NB4 (cell line): ENCODE results near the gene HLCS.

Experiments used
- DNase-seq: peaks from one replicate; pipeline ENCODE4 v3.0.0; 2010; ENCODE audit warnings: low read depth
- H3K4me3 ChIP-seq: one replicate; pipeline ENCODE4 v1.5.1; 2011; ENCODE audit warnings: mild to moderate bottlenecking, low read depth, low read length, moderate library complexity
- MAX ChIP-seq: IDR thresholded peaks from 2 replicates; pipeline ENCODE4 v1.6.1; 2011; ENCODE audit warnings: low read depth, low read length
- MYC ChIP-seq: IDR thresholded peaks from 2 replicates; pipeline ENCODE4 v1.6.1; 2011; ENCODE audit warnings: low read depth, low read length
- POLR2A ChIP-seq: IDR thresholded peaks from 2 replicates; pipeline ENCODE4 v1.6.1; 2011; ENCODE audit warnings: mild to moderate bottlenecking; ENCODE audit not compliant: insufficient read length; ENCODE audit errors: extremely low read depth
- TF ChIP-seq, protein P1 (sequence below): IDR thresholded peaks from one replicate; pipeline ENCODE4 v1.5.1; 2012; ENCODE audit warnings: low read depth, low read length

The HLCS gene

GRCh38 chr21:36854391-36854790, 112.1 kb downstream of the HLCS start:
- TF ChIP-seq, protein P1, sequence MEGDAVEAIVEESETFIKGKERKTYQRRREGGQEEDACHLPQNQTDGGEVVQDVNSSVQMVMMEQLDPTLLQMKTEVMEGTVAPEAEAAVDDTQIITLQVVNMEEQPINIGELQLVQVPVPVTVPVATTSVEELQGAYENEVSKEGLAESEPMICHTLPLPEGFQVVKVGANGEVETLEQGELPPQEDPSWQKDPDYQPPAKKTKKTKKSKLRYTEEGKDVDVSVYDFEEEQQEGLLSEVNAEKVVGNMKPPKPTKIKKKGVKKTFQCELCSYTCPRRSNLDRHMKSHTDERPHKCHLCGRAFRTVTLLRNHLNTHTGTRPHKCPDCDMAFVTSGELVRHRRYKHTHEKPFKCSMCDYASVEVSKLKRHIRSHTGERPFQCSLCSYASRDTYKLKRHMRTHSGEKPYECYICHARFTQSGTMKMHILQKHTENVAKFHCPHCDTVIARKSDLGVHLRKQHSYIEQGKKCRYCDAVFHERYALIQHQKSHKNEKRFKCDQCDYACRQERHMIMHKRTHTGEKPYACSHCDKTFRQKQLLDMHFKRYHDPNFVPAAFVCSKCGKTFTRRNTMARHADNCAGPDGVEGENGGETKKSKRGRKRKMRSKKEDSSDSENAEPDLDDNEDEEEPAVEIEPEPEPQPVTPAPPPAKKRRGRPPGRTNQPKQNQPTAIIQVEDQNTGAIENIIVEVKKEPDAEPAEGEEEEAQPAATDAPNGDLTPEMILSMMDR = peak; percentile 75
- TF ChIP-seq POLR2A (no peak), MAX (no peak)
- DNase-seq = peak; percentile 70
- no peak overlapping the region for H3K4me3 ChIP-seq

GRCh38 chr21:36852864-36853263, 113.6 kb downstream of the HLCS start:
- DNase-seq = no peak
- H3K4me3 ChIP-seq = no peak overlapping the region
- TF ChIP-seq, protein P1 = no peak
- TF ChIP-seq POLR2A = no peak
- TF ChIP-seq MAX = no peak
- TF ChIP-seq MYC = no peak

GRCh38 chr21:36852293-36852692, 114.2 kb downstream of the HLCS start:
- H3K4me3 ChIP-seq = no peak overlapping the region
- TF ChIP-seq MAX = no peak
- no peak for TF ChIP-seq MYC
- TF ChIP-seq, protein P1 = no peak
- no peak for TF ChIP-seq POLR2A
- DNase-seq = no peak

DNA sequence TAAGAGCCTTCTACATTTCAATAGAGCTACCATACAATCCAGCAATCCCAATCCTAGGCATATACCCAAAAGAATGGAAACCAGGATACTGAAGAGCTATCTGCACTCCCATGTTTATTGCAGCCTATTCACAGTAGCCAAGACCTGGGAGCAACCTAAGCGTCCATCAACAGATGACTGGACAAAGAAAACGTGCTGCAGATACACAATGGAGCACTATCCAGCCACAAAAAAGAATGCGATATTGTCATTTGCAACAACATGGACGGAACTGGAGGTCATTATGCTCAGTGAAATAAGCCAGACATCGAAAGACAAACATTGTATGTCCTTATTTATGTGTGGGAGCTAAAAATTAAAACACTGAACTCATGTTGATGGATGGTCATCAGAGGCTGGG, 115.3 kb downstream of the HLCS start:
- DNase-seq = no peak
- TF ChIP-seq MAX (no peak), MYC (no peak), POLR2A (no peak)
- TF ChIP-seq, protein P1 = no peak
- H3K4me3 ChIP-seq = no peak overlapping the region

- DNase-seq = no peak
- TF ChIP-seq, protein P1 = no peak
- TF ChIP-seq MAX = no peak
- no peak for TF ChIP-seq MYC
- TF ChIP-seq POLR2A = no peak
- H3K4me3 ChIP-seq = no peak overlapping the region
Observed at GRCh38 chr21:36850372-36850771, 116.1 kb downstream of the HLCS start.
